HepG2 (cell line): ENCODE measurements around the gene MT1G. TPM values are rescaled to one million over a fixed set of nuclear protein-coding genes. Genes with fewer than 3 reads are reported as not detected.

Source experiments
- ATAC-seq: fragments of 200-7000 bp; cut with Tn5 transposase; 3 replicates; pipeline ENCODE4 v1.9.1; 2020; ENCODE audit warnings: mild to moderate bottlenecking, moderate library complexity
- BruUV-seq: library from RNA; stranded (reverse); fragments of 400-500 nt; replicated peaks from 2 replicates; lab custom pipeline; 2021; lab: Mats Ljungman, UMichigan
- CTCF ChIA-PET: fragments of 300-600 bp; formaldehyde crosslinking; extraction: SDS; loops from one replicate; lab custom pipeline; 2021; ENCODE audit warnings: low total read pairs, inconsistent platforms, low intra/inter-chr PET ratio; lab: Yijun Ruan, JAX
- POLR2A ChIA-PET: fragments of 350-600 bp; sonication (Branson Sonifier 250); formaldehyde crosslinking; loops from one replicate; lab custom pipeline; 2020; ENCODE audit warnings: antibody characterized with exemption, inconsistent platforms; lab: Yijun Ruan, JAX
- DNase-seq: peaks from one replicate; pipeline ENCODE4 v3.0.0-alpha.2; 2015; ENCODE audit warnings: low spot score
- FAIRE-seq: peaks from 3 replicates; lab custom pipeline; 2011; peaks lifted over from hg19 to GRCh38; lab: Jason Lieb, UNC
- H2AFZ ChIP-seq: one replicate; pipeline ENCODE4 v1.6.1; 2011; ENCODE audit warnings: low read length, inconsistent platforms
- H3K27ac ChIP-seq: fragments of 300-600 bp; 3 replicates; pipeline ENCODE4 v1.8.0; 2011; ENCODE audit warnings: mixed run types, mild to moderate bottlenecking, mixed read lengths, low read length, inconsistent platforms; ENCODE audit not compliant: insufficient read depth; ENCODE audit errors: extremely low read length
- H3K27me3 ChIP-seq, 2 experiments: fragments of 200-600 bp in 1 of 2; 2 replicates in 1 of 2; 3 replicates in 1 of 2; pipeline versions ENCODE4 v1.6.0 to v1.8.0; 2011; ENCODE audit warnings: low read length in 2 of 2, mild to moderate bottlenecking in 2 of 2, moderate library complexity in 2 of 2, inconsistent platforms in 1 of 2; ENCODE audit not compliant: insufficient read depth in 2 of 2, control insufficient read depth in 1 of 2
- H3K36me3 ChIP-seq, 2 experiments: fragments of 200-600 bp in 1 of 2; replicated peaks in 1 of 2; 2 replicates in 1 of 2; 3 replicates in 1 of 2; pipeline versions ENCODE4 v1.5.1 to v1.8.0; 2011; ENCODE audit warnings: low read length in 2 of 2, inconsistent platforms in 1 of 2; ENCODE audit not compliant: insufficient read depth in 2 of 2, control insufficient read depth in 1 of 2
- H3K4me1 ChIP-seq: 2 replicates; pipeline ENCODE4 v1.5.1; 2012; ENCODE audit warnings: low read length, inconsistent platforms; ENCODE audit not compliant: insufficient read depth
- H3K4me2 ChIP-seq: 2 replicates; pipeline ENCODE4 v1.6.0; 2011; ENCODE audit warnings: low read depth, low read length, inconsistent platforms
- H3K4me3 ChIP-seq, 3 experiments: fragments of 200-600 bp in 1 of 3; sonication (generic), shearing (Covaris generic) in 1 of 3; replicated peaks in 1 of 3; 2 replicates each; pipeline ENCODE4 v1.5.1; 2011 to 2016; ENCODE audit warnings: low read length in 3 of 3, inconsistent platforms in 2 of 3, low read depth in 2 of 3, mild to moderate bottlenecking in 2 of 3, control low read depth in 1 of 3, mixed read lengths in 1 of 3; ENCODE audit not compliant: insufficient read depth in 1 of 3
- H3K79me2 ChIP-seq: one replicate; pipeline ENCODE4 v1.6.1; 2011; ENCODE audit warnings: low read length, inconsistent platforms; ENCODE audit not compliant: insufficient read depth
- H3K9ac ChIP-seq: 2 replicates; pipeline ENCODE4 v1.6.0; 2011; ENCODE audit warnings: mild to moderate bottlenecking, low read depth, low read length, inconsistent platforms; ENCODE audit not compliant: insufficient read depth
- H3K9me3 ChIP-seq: 2 replicates; pipeline ENCODE4 v1.5.1; 2012; ENCODE audit warnings: mild to moderate bottlenecking, low read length
- H4K20me1 ChIP-seq: 2 replicates; pipeline ENCODE4 v1.6.0; 2011; ENCODE audit warnings: inconsistent platforms, mild to moderate bottlenecking, low read length, moderate library complexity; ENCODE audit not compliant: insufficient read depth
- CCDC6 ChIP-seq: sonication (generic); formaldehyde crosslinking; IDR thresholded peaks from 2 replicates; pipeline ENCODE4 v1.8.1; 2022; ENCODE audit warnings: mild to moderate bottlenecking, missing genetic modification reagents, moderate library complexity
- ELF3 ChIP-seq: IDR thresholded peaks from 2 replicates; pipeline ENCODE4 v1.6.1; 2016; ENCODE audit warnings: missing genetic modification reagents, missing compliant biosample characterization
- ETV6 ChIP-seq: sonication (generic); formaldehyde crosslinking; conservative IDR thresholded peaks from 2 replicates; pipeline ENCODE4 v1.4.0; 2020; ENCODE audit warnings: missing genetic modification reagents
- FOXC1 ChIP-seq: sonication (generic); formaldehyde crosslinking; IDR thresholded peaks from 2 replicates; pipeline ENCODE4 v1.8.0; 2022; ENCODE audit warnings: mild to moderate bottlenecking, missing genetic modification reagents, borderline replicate concordance
- JARID2 ChIP-seq: sonication (generic); formaldehyde crosslinking; IDR thresholded peaks from 2 replicates; pipeline ENCODE4 v1.8.1; 2023; ENCODE audit warnings: missing genetic modification reagents, inconsistent platforms; ENCODE audit not compliant: insufficient replicate concordance
- MIER3 ChIP-seq: IDR thresholded peaks from 2 replicates; pipeline ENCODE4 v1.6.1; 2016; ENCODE audit warnings: missing compliant biosample characterization, borderline replicate concordance
- NBN ChIP-seq: fragments of 450-650 bp; conservative IDR thresholded peaks from 2 replicates; pipeline ENCODE4 v1.6.1; 2017
- NFE2L2 ChIP-seq: fragments of 150-350 bp; IDR thresholded peaks from 2 replicates; pipeline ENCODE4 v1.6.1; 2014; ENCODE audit warnings: low read length
- PTBP1 ChIP-seq: fragments of 200-400 bp; formaldehyde crosslinking; IDR thresholded peaks from 2 replicates; pipeline ENCODE4 v1.6.1; 2018; ENCODE audit warnings: low read length, low read depth; ENCODE audit not compliant: poor library complexity, severe bottlenecking
- REPIN1 ChIP-seq: sonication (generic); formaldehyde crosslinking; IDR thresholded peaks from 2 replicates; pipeline ENCODE4 v1.8.0; 2022; ENCODE audit warnings: missing genetic modification reagents, low read depth, mild to moderate bottlenecking, borderline replicate concordance
- SP5 ChIP-seq: IDR thresholded peaks from 2 replicates; pipeline ENCODE4 v1.6.1; 2016; ENCODE audit warnings: low read depth, borderline replicate concordance
- ZNF282 ChIP-seq: fragments of 450-650 bp; IDR thresholded peaks from 2 replicates; pipeline ENCODE4 v1.6.1; 2018; ENCODE audit not compliant: partially characterized antibody
- ZNF337 ChIP-seq: sonication (generic); formaldehyde crosslinking; IDR thresholded peaks from 2 replicates; pipeline ENCODE4 v1.5.1; 2020; ENCODE audit warnings: missing genetic modification reagents, low read depth, mild to moderate bottlenecking, borderline replicate concordance
- ZNF354B ChIP-seq: sonication (generic); formaldehyde crosslinking; IDR thresholded peaks from 2 replicates; pipeline ENCODE4 v1.8.0; 2022; ENCODE audit warnings: mild to moderate bottlenecking, missing genetic modification reagents
- ZNF570 ChIP-seq: sonication (generic); formaldehyde crosslinking; IDR thresholded peaks from 2 replicates; pipeline ENCODE4 v1.4.0; 2020; ENCODE audit warnings: mild to moderate bottlenecking, missing genetic modification reagents, borderline replicate concordance
- ZNF720 ChIP-seq: sonication (generic); formaldehyde crosslinking; IDR thresholded peaks from 2 replicates; pipeline ENCODE4 v1.4.0; 2020; ENCODE audit warnings: missing genetic modification reagents
- ZNF737 ChIP-seq: sonication (generic); formaldehyde crosslinking; IDR thresholded peaks from 2 replicates; pipeline ENCODE4 v1.5.0; 2020; ENCODE audit warnings: missing genetic modification reagents, mild to moderate bottlenecking, borderline replicate concordance
- ZNF841 ChIP-seq: sonication (generic); formaldehyde crosslinking; IDR thresholded peaks from 2 replicates; pipeline ENCODE4 v1.8.1; 2023; ENCODE audit warnings: missing genetic modification reagents, borderline replicate concordance
- WGBS: methylation state at CpG from one replicate; pipeline ENCODE4 v1.1.6; 2017; ENCODE audit warnings: low lambda C conversion rate; 5-methylcytosine and 5-hydroxymethylcytosine counted together
- in situ Hi-C: cut with HindIII; loops from 2 replicates; pipeline ENCODE4 v1.10.0; 2017; ENCODE audit warnings: low pct_unique_long_range_greater_than_20kb; ENCODE audit not compliant: extremely low pct_ligation_motif_present
- intact Hi-C: fragments of 100-400 bp; cut with micrococcal nuclease; formaldehyde crosslinking; loops from one replicate; pipeline ENCODE4 v1.10.0; 2022; ENCODE audit not compliant: unreplicated experiment
- polyA plus RNA-seq, 8 experiments: library from polyadenylated mRNA; depleted of rRNA in 3 of 8; stranded (reverse) in 7 of 8; unstranded in 1 of 8; fragments of >200 nt; fragmentation: Illumina TruSeq in 4 of 8; extraction: Trizol in 4 of 8; gene quantifications; 2 replicates each; pipeline versions ENCODE4 v1.2.1 to v1.2.3, GENCODE V29; 2011 to 2016; ENCODE audit warnings: low read depth in 4 of 8, missing spikeins in 1 of 8, mixed read lengths in 1 of 8; ENCODE audit not compliant: insufficient read depth in 1 of 8
- total RNA-seq, 5 experiments: library from RNA; depleted of rRNA; stranded (reverse); fragments of >200 nt; fragmentation: Illumina TruSeq; extraction: Trizol; gene quantifications; 2 replicates each; pipeline ENCODE4 v1.2.3, GENCODE V29; 2016; ENCODE audit warnings: low read depth in 1 of 5
- TF ChIP-seq, protein P1 (sequence below): sonication (generic); formaldehyde crosslinking; IDR thresholded peaks from 2 replicates; pipeline ENCODE4 v1.4.0; 2020; ENCODE audit warnings: missing genetic modification reagents
- TF ChIP-seq, protein P2 (sequence below): sonication (generic); formaldehyde crosslinking; IDR thresholded peaks from 2 replicates; pipeline ENCODE4 v1.8.0; 2022; ENCODE audit warnings: missing genetic modification reagents, low read depth, mild to moderate bottlenecking, borderline replicate concordance

MT1G gene
- total and polyA plus RNA-seq, 2 of the 13 experiments (the other 11 are each of a cell fraction or from before 2014, with no cell fraction given) = 3.6 to 377 TPM

DNA sequence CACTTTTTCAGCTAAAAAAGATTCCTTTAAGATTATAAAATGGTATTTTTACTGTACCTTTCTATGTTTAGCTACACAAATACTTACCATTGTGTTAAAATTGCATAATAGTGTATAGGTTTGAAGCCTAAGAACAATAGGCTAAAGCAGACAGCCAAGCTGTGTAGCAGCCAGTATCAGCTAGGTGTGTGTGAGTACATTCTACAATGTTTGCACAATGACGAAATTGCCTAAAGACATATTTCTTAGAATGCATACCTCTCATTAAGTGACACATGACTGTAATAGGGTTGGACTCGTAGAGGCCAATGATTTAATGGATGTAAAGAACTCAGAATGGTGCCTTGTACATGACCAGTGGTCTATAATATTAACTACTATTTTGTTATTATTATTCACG, 18.0 kb downstream of the MT1G start (continued):
- TF ChIP-seq, protein P1, sequence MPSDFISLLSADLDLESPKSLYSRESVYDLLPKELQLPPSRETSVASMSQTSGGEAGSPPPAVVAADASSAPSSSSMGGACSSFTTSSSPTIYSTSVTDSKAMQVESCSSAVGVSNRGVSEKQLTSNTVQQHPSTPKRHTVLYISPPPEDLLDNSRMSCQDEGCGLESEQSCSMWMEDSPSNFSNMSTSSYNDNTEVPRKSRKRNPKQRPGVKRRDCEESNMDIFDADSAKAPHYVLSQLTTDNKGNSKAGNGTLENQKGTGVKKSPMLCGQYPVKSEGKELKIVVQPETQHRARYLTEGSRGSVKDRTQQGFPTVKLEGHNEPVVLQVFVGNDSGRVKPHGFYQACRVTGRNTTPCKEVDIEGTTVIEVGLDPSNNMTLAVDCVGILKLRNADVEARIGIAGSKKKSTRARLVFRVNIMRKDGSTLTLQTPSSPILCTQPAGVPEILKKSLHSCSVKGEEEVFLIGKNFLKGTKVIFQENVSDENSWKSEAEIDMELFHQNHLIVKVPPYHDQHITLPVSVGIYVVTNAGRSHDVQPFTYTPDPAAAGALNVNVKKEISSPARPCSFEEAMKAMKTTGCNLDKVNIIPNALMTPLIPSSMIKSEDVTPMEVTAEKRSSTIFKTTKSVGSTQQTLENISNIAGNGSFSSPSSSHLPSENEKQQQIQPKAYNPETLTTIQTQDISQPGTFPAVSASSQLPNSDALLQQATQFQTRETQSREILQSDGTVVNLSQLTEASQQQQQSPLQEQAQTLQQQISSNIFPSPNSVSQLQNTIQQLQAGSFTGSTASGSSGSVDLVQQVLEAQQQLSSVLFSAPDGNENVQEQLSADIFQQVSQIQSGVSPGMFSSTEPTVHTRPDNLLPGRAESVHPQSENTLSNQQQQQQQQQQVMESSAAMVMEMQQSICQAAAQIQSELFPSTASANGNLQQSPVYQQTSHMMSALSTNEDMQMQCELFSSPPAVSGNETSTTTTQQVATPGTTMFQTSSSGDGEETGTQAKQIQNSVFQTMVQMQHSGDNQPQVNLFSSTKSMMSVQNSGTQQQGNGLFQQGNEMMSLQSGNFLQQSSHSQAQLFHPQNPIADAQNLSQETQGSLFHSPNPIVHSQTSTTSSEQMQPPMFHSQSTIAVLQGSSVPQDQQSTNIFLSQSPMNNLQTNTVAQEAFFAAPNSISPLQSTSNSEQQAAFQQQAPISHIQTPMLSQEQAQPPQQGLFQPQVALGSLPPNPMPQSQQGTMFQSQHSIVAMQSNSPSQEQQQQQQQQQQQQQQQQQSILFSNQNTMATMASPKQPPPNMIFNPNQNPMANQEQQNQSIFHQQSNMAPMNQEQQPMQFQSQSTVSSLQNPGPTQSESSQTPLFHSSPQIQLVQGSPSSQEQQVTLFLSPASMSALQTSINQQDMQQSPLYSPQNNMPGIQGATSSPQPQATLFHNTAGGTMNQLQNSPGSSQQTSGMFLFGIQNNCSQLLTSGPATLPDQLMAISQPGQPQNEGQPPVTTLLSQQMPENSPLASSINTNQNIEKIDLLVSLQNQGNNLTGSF (CRISPR knock-in tag) = no peak
- TF ChIP-seq ZNF720 (CRISPR knock-in tag) (no peak), FOXC1 (CRISPR knock-in tag) (no peak), ELF3 (no peak)

DNA sequence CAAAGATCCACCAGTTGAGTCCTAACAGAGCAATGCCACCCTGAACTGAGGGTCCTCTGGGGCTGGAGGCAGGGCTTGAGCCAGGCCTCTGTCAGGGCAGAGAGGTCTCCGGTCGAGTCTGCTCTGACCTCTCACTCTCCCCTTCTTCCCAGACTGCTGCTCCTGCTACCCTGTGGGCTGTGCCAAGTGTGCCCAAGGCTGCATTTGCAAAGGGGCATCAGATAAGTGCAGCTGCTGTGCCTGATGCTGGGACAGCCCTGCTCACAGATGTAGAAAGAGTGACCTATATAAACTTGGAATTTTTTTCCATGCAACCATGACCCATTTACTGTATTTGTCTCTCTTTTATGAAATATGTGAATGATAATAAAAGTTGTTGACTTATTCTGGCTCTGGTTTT, 18.6 kb downstream of the MT1G start:
- ChIA-PET POLR2A (no interaction called here), CTCF (no interaction called here)
- in situ Hi-C loops (no loop called here), intact Hi-C loops (no loop called here)
- Histone ChIP-seq H3K4me3 (no peak overlapping the region), H3K4me2 (no peak overlapping the region), H3K27me3 (peaks cover 9 to 46% of the 10 kb centered on the region in 2 experiments; a peak in 4 of 5 replicates), H4K20me1 (no peaks in the 10 kb centered on the region), H3K36me3 (no peaks in the 10 kb centered on the region), H3K9ac (no peak overlapping the region), H3K4me1 (peaks cover 25% of the 10 kb centered on the region), H2AFZ (no peak overlapping the region), H3K27ac (no peak overlapping the region), H3K79me2 (no peaks in the 10 kb centered on the region), H3K9me3 (no peaks in the 10 kb centered on the region)
- no TSS peak for BruUV-seq
- TF ChIP-seq ETV6 (no peak), ZNF354B (CRISPR knock-in tag) (no peak), ZNF570 (no peak), ZNF282 (no peak), NFE2L2 (no peak), REPIN1 (CRISPR knock-in tag) (no peak), SP5 (CRISPR knock-in tag) (no peak), PTBP1 (no peak), JARID2 (CRISPR knock-in tag) (no peak), NBN (no peak), MIER3 (CRISPR knock-in tag) (no peak), ZNF737 (CRISPR knock-in tag) (no peak), ZNF841 (CRISPR knock-in tag) (no peak), CCDC6 (no peak), ZNF337 (CRISPR knock-in tag) (no peak)
- TF ChIP-seq, protein P2, sequence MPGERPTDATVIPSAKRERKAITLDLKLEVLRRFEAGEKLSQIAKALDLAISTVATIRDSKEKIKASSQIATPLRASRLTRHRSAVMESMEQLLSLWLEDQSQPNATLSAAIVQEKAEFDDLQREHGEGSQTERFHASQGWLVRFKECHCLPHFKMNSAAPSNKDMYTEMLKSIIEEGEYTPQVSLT = no peak
- FAIRE-seq (no peak), DNase-seq (no peak), ATAC-seq (no peak)
- 40% methylated on average over 2 of the region's 2 CpGs for WGBS
